ENCODE results near the gene SPINDOC.

SPINDOC gene

GRCh38 chr11:63811522-63811921 lies 1.7 kb upstream of the SPINDOC start:
- DNase-seq (ENCODE audit: low read depth), result no peak
- TF ChIP-seq CTCF (IDR thresholded peaks at IDR 0.05; ENCODE audit: insufficient read depth, low read depth, low read length, missing control alignments), result no peak
- no peak overlapping the region for H3K4me3 ChIP-seq (ENCODE audit: low read depth, low read length)

GRCh38 chr11:63813563-63814382 lies 517 bp downstream of the SPINDOC start:
- TF ChIP-seq CTCF (IDR thresholded peaks at IDR 0.05; ENCODE audit: insufficient read depth, low read depth, low read length, missing control alignments), result no peak
- peak overlapping the region; percentile 95 for H3K4me3 ChIP-seq (ENCODE audit: low read depth, low read length)
- peak; percentile 68 for DNase-seq (ENCODE audit: low read depth)

DNA sequence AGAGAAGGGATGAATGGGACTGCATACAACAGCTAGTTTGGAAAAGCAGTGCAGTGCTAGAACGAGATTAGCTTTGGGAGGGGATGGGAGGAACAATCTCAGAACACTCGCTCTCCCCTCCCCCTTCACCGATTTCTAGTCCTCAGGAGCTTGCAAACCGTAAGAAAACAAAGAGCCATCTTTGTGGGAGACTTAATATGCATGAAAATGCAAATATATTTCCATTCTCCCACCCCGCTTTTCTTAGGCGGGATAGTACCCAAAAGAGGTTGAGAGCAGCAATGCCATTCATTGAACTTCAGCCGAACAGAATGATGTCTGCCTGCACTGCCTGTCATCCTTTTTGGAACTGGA lies 1.1 kb downstream of the SPINDOC start:
- H3K4me3 ChIP-seq (ENCODE audit: low read depth, low read length), result peak overlapping the region; percentile 95
- TF ChIP-seq CTCF (IDR thresholded peaks at IDR 0.05; ENCODE audit: insufficient read depth, low read depth, low read length, missing control alignments), result no peak
- peak; percentile 48 for DNase-seq (ENCODE audit: low read depth)

DNA sequence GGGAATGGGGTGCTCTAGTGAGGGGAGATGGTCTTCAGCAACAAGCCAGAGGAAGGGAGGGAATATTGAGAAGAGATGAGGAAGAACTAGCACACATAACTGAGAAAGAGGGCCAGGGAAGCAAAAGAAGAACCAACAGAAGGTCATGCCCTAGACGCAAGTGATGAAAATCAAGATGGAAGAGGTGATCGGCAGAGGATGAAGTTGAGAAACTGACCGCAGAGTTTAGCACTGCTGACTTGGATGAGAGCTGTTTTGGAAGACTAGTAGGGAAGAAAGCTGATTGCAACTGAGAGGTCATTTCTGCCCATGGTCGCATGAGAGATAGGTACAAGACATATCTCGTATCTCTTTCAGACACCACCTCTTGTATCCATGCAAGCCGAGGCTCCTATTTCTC lies 2.9 kb downstream of the SPINDOC start:
- DNase-seq (ENCODE audit: low read depth), result no peak
- no peak overlapping the region for H3K4me3 ChIP-seq (ENCODE audit: low read depth, low read length)
- TF ChIP-seq CTCF (IDR thresholded peaks at IDR 0.05; ENCODE audit: insufficient read depth, low read depth, low read length, missing control alignments), result no peak

GRCh38 chr11:63816732-63817131 lies 3.5 kb downstream of the SPINDOC start:
- H3K4me3 ChIP-seq (ENCODE audit: low read depth, low read length), result no peak overlapping the region
- no peak for DNase-seq (ENCODE audit: low read depth)
- no peak for TF ChIP-seq CTCF (IDR thresholded peaks at IDR 0.05; ENCODE audit: insufficient read depth, low read depth, low read length, missing control alignments)

DNA sequence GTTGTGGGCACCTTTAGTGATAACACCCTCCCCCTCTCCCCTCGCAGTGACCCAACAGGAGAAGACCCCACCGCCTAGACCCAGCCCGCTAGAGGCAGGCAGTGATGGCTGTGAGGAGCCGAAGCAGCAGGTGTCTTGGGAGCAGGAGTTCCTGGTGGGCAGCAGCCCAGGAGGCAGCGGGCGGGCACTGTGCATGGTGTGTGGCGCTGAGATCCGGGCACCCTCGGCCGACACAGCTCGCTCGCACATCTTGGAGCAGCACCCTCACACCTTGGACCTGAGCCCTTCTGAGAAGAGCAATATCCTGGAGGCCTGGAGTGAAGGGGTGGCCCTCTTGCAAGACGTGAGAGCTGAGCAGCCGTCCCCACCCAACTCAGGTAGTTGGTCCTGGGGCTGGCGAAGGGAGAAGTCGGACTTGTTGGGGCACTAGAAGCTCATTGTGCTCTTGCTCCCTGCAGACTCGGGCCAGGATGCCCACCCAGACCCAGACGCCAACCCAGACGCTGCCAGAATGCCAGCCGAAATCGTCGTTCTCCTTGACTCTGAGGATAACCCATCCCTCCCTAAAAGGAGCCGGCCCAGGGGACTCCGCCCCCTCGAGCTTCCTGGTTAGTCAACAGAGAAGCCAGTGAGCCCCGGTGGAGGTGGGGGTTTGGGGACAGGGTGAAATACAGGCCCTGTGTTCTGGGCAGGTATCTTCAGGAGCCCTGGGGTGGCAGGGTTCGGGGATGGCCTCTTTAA lies 4.7 kb downstream of the SPINDOC start:
- TF ChIP-seq CTCF (IDR thresholded peaks at IDR 0.05; ENCODE audit: insufficient read depth, low read depth, low read length, missing control alignments), result no peak
- DNase-seq (ENCODE audit: low read depth), result no peak
- no peak overlapping the region for H3K4me3 ChIP-seq (ENCODE audit: low read depth, low read length)
